Activated gamma-delta T cell treated with Interleukin-2 at 50 U/mL for 16 hours (primary cell): ENCODE results near the gene KIFC3.
"Not testable (repeated sequence)": the region's sequence is repeated elsewhere in the genome, so short reads cannot be mapped to it uniquely, and the experiment has no call there.

Experiments
- DNase-seq: peaks from one replicate; pipeline ENCODE4 v3.0.0-alpha.2; 2020

Gene KIFC3

DNA sequence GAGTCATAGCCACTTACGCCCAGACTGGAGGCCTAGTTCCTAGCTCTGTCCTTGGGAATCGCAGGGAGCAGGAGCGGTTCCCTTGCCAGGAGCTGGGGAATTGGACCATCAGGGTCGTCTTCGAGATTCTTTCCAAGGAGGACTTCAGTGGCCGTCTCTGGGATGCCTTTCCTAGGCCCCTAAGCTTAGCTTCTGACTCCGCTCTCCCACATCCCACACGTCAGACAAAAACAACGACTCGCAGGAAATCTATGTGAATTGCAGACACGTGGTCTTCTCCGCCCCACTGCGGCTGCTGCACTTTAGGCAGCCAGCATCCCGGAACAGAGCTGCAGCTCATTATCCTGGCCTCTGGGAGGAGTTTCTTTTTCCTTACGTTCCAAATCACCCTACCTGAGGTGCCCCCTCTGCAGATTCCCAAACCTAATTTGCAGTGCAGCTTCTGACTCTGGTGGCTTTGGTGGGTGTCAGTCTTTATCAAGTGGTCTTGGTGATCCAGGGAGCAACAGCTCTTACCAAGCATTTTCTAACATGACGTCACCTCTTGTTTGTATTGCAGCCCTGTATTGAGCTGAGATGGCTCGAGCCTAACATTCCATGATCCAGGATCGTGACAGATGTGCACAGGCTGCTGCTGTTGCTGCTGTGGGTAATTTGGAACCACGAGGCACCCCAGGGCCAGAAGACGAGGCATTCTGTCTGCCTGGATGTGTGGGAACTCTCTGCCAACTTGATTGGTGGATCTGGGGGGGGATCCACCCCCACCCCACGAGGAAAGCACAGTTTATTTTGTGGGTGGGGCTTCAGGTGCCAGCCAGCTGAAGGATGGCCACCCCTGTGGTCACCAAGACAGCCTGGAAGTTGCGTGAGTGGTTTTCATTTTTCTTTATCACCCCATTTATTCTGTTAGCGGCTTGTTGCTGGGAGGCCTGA is 65.6 kb downstream of the KIFC3 start:
- DNase-seq, result peak; percentile 23

DNA sequence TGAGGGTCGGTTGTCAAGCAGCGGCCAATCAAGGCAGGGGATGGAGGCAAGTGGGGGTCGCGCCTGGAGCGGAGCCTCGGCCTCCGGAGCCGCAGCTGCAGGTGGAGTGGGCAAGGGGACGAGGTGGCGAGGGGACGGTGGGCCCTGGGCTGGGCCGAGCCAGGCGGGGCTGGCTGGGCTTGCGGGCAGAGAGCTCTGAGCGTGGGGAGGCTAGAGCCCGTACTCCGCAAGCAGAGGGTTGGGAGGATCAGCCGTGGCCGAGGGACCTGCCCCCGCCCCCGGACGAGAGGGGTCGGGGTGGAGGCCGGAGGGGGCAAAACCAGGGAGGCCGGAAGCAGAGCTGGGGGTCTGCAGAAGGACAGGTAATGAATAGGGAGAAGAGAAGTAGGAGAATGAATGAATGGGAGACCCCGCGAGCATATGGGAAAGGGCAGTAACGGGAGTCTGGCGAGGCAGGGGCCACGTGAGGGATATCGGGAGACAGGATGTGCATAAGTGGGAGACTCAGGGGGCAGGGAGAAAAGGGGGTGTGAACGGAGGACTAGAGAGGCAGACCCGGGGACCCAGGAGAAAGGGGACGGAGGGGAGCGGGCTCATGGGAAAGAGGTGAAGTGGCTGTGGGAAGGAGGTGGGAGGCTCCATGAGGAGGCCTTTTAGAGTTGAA is 66.4 kb downstream of the KIFC3 start, which contains the start of gene KATNB1:
Gene KATNB1, plus strand, starts transcription at position 16 of the 664 bp plus-strand sequence. CDS start 1,474 bp downstream, outside the sequence.
- DNase-seq, result no peak

DNA sequence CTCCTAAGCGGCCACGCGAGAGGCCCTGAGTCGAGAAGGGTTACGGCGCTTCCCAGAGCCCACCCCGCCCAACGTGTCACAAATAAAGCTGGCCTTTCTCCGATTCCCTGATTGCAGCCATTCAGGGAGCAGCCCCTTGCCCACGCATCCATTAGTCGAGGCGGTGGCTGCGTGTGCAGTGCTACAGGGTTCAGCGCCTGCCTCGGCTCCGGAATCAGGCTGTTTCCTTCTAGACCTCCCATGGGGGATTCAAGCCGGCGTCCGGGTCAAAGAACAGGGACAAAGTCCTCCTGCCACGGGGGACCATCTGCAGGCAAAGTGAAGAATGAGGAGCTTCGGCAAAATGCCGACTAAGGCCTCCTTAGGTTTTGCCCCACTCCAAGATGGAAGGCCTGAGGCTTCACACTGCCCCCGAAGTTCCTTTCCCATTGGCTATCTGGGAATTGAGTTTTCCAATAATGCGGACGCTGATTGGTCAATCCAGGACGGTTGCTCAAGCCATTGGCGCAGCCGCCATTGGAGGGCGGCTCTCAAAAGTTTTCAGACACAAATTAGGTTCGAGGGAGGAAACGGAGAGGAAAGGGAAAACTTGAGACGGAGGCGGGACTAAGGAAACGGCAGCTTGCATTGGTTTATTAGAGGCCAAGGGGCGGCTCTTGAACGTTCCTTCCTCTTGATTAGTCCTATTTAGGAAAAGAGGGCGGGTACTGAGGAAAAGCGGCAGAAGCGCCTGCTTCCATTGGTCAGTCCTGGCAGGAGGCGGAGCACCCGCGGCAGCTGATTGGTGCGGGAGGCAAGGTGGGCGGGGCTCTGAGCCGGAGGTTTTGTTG is 67.2 kb downstream of the KIFC3 start:
- peak; percentile 98 for DNase-seq

DNA sequence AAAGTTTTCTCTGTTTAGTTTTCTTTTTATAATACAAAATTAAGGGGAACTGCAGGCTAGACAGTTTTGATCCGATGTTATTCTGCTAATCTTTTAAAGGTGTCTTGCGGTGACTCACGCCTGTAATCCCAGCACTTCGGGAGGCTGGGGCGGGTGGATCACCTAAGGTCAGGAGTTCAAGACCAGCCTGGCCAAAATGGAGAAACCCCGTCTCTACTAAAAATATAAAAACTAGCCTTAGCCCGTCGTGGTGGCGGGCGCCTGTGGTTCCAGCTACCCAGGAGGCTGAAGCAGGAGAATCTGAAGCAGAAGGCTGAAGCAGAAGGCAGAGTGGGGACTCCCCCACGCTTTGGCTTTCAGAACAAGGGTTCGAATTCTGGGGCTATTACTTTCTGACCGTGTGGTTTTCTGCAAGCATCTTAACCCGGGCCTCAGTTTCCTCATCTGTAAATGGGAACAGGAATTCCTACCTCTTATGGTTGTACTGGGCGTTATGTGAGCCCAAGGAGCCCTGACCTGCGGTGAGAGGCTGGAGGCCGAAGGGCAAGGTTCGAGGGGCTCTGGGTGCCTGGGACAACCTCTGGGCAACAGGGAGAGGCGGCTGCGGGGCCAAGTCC is 67.9 kb downstream of the KIFC3 start:
- no peak for DNase-seq

DNA sequence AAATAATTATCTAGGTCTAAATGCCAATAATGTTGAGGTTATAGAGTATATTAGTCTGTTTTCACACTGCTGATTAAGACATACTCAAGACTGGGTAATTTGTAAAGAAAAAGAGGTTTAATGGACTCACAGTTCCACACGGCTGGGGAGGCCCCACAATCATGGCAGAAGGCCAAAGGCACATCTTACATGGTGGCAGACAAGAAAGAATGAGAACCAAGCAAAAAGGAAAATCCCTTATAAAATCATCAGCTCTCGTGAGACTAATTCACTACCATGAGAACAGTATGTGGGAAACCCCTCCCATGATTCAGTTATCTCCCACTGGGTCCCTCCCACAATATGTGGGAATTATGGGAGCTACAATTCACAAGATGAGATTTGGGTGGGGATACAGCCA is 69.6 kb downstream of the KIFC3 start:
- DNase-seq, result no peak

DNA sequence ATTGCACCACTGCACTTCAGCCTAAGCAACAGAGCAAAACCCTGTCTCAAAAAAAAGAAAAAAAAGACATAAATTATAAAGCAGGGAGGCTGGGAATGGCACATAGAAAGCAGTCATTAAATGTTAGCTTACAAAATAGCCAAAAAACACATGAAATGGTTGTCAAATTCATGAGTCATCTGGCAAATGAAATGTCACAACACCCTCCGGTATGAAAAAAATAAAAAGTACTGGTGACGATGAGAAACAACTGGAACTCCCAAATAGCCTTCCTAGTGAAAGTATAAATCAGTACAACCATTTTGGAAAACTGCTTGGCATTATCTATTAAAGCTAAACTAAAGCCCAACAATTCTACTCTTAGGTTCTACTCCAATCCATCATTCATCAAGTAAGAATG is 70.3 kb downstream of the KIFC3 start:
- no peak for DNase-seq

DNA sequence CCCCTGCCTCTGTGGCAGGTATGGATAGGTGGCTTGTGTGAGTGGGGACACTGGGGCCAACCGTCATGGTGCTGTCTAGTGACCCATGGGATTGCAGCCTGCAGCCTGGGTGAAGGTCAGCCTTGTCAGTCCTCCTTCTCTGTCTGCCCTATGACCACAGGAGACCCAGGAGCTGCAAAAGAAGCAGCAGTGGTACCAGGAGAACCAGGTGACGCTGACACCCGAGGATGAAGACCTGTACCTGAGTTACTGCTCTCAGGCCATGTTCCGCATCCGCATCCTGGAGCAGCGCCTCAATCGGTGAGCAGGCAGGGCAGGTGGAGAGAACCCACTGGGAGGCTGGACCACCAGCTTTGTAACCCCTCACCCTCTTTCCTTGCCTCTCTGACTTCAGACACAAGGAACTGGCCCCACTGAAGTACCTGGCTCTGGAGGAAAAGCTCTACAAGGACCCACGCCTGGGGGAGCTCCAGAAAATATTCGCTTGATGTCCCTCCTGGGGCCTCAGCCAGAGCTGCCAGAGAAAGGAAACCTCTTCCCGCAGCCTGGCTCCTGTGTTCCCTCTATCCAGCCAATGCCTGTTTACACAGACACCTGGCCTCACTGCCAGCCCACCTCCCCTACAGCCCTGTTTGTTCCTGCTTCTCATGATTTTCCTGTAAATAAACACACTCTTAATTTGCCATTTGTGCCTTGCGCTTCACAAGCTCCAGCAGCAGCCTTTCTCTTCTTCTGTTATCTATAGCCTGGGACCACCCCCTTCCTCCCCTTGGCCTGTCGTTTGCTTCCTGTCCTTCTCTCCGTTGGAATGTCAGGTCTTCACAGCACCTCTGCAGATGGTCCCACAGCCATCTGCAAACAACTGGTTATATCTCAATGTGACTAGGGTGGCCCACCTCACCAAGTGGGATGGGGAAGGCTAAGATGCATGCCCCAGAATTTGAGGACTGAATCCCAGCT is 71.2 kb downstream of the KIFC3 start:
- no peak for DNase-seq

DNA sequence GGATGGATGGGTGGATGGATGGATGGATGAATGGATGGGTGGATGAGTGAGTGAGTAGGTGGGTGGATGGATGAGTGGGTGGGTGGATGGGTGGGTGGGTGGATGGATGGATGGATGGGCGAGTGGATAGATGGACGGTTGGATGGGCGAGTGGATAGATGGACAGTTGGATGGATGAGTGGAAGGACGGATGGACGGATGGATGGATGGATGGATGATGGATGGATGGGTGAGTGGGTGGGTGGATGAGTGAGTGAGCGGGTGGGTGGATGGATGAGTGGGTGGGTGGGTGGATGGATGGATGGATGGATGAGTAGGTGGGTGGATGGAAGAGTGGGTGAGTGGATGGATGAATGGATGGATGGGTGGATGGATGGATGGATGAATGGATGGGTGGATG is 72.4 kb downstream of the KIFC3 start:
- DNase-seq, result not testable (repeated sequence)

DNA sequence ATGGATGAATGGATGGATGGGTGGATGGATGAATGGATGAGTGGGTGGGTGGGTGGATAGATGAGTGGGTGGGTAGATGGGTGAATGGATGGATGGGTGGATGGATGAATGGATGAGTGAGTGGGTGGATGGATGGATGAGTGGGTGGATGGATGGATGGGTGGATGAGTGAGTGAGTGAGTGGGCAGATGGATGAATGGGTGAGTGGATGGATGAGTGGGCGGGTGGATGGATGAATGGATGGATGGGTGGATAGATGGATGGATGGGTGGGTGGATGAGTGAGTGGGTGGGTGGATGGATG is 73.2 kb downstream of the KIFC3 start:
- no peak for DNase-seq

DNA sequence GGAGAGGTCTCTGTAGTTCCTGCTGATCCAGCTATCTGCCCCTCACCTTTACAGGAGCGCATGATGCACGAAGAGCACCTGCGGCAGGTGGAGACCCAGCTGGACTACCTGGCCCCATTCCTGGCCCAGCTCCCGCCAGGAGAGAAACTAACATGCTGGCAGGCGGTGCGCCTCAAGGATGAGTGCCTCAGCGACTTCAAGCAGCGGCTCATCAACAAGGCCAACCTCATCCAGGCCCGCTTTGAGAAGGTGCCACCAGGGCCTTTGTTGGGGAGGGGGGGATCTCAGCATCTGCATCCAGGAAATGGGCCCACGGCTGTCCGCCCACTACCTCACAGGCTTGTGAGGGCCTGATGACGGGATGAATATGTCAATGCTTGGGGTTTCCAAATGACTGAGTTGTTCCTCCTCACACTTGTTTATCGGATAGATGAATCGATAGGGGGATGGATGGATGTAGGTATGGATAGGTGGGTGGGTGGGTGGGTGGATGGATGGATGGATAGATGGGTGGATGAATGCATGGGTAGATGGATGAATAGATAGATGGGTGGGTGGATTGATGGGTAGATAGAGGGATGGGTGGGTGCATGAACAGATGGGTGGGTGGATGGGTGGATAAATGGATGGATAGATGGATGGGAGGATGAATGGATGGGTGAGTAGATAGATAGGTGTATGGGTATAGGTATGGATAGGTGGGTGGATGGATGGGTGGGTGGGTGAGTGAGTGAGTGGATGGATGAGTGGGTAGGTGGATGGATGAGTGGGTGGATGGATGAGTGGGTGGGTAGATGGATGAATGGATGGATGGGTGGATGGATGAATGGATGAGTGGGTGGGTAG is 73.7 kb downstream of the KIFC3 start:
- DNase-seq, result no peak

DNA sequence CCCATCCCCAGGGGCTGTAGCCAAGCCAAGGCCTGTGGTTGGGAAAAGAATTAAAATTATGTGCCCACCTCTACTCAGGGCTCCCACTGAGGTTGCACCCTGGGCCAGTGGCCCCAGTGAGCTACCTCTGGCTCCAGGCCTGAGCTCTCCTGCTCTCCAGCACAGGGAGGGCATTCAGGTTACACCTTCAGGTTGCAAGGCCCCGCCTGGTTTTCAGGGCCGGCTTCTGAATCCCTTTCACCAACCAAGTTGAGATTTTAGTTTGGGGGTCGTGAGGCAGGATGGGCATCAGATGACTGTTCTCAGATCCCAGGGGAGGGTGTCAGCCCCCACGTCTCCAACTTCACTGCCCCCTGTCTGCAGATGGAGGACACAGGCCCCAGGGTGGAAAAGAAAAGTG is 74.7 kb downstream of the KIFC3 start:
- no peak for DNase-seq

DNA sequence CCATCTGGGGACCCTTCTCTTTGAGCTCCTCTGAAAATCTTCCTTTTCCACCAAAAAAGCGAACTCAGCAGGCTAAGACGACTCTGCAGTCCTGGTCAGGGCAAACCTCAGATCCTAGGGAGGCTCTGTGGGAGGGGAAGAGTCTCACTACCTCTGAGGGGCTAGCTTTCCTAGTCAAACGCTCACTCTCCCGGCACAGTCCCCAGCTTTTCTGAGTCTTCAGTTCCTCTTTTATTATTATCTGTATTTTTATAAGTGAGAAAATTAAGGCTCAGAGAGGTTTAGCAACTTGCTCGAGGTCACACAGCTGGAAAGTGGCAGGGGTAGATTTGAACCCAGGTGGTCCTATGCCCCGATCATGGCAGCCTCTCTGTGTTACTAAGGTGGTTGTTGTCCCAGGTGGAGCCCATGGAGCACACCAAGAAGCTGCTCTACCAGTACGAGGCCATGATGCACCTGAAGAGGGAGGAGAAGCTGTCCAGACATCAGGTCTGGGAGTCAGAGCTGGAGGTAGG is 75.8 kb downstream of the KIFC3 start:
- DNase-seq, result no peak

DNA sequence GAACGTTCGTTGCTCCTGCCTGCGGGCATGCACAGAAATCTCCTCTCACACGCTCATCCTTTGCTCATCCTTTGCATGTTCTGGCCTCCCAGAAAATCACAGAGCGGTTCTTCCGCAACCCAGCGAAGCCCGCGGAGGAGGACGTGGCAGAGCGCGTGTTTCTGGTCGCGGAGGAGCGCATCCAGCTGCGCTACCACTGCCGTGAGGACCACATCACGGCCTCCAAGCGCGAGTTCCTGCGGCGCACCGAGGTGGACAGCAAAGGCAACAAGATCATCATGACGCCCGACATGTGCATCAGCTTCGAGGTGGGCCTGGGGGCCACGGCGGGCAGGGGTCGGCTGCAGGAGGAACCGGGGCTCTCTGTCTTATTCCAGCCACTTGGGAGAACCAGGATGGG is 76.3 kb downstream of the KIFC3 start:
- no peak for DNase-seq

DNA sequence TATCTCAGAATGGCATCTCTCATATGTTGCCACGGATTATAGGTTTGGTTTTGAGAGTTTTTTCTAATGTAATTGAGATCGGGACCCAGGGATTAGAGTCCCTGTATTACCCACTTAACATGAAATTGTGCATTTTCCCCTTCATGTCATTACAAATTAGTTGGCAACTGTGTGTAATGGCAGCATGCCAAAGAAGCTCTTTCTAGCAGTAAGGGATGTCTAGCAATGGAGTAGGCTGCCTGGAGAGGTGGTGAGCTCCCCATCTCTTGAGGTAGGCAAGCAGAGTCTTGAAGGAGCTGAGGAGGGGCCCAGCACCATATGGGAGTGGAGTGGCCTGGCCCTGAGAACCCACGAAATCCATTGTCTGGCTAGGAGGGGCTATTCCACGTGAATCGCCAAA is 76.7 kb downstream of the KIFC3 start:
- DNase-seq, result no peak

DNA sequence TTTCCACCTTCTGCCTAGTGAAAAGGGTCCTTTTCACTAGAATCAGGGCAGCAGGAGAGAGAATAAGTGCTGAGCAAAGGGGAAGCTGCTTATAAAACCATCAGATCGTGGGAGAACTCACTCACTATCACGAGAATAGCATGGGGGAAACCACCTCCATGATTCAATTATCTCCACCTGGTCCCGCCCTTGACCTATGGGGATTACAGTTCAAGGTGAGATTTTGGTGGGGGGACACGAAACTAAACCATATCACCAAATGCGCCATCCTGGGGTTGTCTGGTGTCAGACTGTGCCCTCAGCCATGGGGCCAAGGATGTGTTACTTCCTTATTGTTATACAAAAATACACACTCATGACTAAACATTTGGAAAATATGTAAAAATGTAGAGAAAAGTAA is 77.1 kb downstream of the KIFC3 start:
- DNase-seq, result no peak

DNA sequence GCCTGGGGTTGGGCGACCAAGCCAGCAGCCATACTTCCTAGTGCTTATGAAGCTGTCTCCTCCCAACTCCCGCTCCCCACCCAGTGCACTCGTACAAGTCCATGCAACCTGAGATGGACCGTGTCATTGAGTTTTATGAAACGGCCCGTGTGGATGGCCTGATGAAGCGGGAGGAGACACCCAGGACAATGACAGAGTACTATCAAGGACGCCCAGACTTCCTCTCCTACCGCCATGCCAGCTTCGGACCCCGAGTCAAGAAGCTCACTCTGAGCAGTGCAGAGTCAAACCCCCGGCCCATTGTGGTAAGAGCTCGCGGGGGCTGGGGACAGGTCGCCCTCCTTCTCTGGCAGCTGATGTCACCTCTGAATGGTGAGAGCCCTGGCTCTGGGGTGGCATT is 77.8 kb downstream of the KIFC3 start:
- DNase-seq, result no peak

DNA sequence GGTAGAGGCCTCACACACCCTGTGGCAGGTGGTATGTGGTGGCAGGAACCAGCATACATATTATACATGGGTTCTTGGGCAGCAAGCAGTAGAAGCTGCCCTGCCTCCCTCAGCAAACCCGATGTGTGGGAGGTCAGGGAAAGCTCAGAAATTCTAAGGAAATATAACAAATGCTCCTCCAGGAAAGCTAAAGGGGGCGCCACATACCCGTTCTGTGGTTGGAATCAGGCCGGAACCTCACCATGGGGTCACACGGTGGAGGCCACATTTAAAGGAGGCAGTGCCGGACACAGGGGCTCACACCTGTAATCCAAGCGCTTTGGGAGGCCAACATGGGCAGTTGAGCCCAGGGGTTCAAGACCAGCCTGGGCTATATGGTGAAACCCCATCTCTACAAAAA is 79.1 kb downstream of the KIFC3 start:
- no peak for DNase-seq

DNA sequence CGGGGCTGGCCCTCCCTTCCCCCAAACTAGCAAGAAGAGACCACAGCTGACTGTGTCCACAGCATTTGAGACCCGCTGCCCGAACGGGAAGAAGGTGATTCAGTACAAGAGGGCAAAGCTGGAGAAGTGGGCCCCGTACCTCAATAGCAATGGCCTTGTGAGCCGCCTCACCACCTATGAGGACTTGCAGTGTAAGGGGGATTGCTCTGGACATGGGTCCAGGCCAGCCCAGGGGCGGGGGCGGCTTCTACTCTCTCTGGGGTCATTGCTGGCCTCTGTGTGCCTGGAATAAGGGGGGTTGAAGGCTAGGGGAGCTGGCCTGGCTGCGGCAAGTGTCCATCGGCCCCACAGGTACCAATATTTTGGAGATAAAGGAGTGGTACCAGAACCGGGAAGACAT is 79.6 kb downstream of the KIFC3 start:
- no peak for DNase-seq

DNA sequence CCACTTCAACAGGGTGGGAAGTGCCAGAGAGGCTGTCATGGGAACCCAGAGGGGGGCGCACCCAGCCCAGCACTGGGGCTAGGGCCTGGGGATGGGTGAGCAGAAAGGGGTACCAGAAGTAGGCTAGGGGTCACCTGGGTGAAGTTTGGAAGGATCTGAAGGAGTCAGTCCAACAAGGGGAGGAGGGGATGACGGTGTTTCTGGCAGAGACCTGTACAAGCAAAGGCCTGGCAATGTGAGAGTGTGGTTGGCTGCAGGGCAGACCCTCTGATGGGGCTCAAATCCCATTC is 80.1 kb downstream of the KIFC3 start:
- DNase-seq, result no peak

DNA sequence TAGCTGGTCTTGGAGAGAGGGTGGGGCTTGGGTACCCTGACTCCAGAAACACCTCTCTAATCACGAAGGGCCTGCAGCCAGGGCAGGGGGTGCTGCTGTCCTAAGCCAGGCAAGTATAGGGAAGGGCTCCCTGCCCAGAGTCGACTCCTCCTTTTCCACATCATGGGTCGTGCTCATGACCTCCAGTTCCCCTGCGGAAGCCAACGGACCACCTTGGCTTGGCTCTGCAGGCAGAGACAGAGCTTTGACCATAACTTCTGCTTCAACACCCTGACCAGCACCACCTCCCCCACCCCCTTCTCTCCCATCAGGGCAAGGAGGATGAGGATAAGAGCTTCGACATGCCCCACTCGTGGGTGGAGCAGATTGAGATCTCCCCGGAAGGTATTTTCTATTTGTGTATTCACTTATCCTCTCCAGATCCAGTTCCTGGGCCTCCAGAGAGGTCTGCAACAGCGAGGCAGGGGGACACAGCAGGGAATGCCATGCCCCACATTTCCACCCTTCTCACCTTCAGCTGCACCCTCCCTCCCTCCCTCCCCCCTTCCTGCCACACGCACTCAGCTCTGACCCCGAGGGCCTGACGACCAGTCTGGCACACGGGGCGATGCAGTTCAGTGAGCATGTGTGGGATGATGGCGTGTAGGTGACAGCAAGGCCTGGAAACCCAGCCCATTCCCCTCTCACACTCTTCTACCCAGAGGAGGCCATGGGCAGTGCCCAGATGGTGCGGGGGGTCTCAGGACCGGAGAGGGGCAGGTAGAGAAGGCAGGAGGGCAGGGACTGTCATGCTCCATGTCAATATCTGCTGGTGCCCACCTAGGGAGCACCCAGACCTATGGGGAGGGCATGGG is 80.7 kb downstream of the KIFC3 start:
- no peak for DNase-seq
